ENCODE results near the gene TKFC.
A peak's percentile ranks its signal among the peaks of the same experiment; 100 is the strongest.

The TKFC gene, protein sequence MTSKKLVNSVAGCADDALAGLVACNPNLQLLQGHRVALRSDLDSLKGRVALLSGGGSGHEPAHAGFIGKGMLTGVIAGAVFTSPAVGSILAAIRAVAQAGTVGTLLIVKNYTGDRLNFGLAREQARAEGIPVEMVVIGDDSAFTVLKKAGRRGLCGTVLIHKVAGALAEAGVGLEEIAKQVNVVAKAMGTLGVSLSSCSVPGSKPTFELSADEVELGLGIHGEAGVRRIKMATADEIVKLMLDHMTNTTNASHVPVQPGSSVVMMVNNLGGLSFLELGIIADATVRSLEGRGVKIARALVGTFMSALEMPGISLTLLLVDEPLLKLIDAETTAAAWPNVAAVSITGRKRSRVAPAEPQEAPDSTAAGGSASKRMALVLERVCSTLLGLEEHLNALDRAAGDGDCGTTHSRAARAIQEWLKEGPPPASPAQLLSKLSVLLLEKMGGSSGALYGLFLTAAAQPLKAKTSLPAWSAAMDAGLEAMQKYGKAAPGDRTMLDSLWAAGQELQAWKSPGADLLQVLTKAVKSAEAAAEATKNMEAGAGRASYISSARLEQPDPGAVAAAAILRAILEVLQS

DNA sequence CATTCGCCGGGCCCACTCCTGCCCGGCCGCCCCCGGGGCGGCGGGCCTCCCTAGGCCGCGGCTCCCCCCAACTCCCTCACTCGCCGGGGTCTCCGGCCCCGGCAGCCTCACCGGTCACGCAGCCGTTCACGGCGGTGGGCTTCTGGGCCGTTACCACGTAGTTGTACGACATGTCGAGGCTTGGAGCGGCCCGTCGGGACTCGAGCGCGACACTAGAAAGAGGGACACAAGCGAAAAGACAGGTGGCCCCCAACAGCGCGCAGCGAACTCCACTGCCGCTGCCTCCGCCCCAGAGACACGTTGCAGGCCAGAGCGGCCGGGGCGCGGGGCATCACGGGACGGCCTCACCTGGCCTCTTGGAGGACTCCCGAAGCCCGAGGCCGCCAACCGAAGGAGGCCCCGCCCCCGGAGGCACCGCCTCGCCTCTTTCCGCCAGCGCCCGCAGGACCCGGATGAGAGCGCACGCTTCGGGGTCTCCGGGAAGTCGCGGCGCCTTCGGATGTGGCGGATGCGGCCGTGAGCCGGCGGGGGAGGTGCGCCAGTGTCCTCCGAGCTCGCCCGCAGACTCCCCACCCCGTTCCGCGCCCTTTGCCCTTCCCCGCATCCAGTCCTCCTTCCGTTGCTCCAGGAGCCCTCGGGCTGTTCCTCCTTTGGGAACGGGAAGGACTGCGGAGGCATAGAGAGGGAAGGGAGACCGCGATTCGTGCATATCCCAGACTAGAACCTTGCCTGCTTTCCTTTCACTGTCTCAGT is at the start of gene TKFC, which contains the start of gene DDB1:
Gene TKFC (plus strand): TSS at position 432 of the 753 bp plus-strand sequence. CDS start 1,501 bp downstream, outside the sequence.
Gene DDB1 (minus strand): TSS at position 309 of the 753 bp plus-strand sequence. CDS start 137 bp downstream, at position 172.
- Histone ChIP-seq H3K27me3 (replicated peaks; ENCODE audit: control insufficient read depth, insufficient read depth, low read length) (no peaks in the 10 kb centered on the region), H3K36me3 (ENCODE audit: control insufficient read depth, insufficient read depth, low read length) (peaks cover 13% of the 10 kb centered on the region), H3K4me3 (replicated peaks; ENCODE audit: low read depth, low read length) (peak within 1 kb of the TSS; percentile 99)
- TF ChIP-seq, protein P1, sequence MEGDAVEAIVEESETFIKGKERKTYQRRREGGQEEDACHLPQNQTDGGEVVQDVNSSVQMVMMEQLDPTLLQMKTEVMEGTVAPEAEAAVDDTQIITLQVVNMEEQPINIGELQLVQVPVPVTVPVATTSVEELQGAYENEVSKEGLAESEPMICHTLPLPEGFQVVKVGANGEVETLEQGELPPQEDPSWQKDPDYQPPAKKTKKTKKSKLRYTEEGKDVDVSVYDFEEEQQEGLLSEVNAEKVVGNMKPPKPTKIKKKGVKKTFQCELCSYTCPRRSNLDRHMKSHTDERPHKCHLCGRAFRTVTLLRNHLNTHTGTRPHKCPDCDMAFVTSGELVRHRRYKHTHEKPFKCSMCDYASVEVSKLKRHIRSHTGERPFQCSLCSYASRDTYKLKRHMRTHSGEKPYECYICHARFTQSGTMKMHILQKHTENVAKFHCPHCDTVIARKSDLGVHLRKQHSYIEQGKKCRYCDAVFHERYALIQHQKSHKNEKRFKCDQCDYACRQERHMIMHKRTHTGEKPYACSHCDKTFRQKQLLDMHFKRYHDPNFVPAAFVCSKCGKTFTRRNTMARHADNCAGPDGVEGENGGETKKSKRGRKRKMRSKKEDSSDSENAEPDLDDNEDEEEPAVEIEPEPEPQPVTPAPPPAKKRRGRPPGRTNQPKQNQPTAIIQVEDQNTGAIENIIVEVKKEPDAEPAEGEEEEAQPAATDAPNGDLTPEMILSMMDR (IDR thresholded peaks at IDR 0.05; ENCODE audit: insufficient read depth, low read length, poor library complexity, severe bottlenecking) = no peak
- DNase-seq (ENCODE audit: extremely low read depth, insufficient read length) = peak; percentile 97

DNA sequence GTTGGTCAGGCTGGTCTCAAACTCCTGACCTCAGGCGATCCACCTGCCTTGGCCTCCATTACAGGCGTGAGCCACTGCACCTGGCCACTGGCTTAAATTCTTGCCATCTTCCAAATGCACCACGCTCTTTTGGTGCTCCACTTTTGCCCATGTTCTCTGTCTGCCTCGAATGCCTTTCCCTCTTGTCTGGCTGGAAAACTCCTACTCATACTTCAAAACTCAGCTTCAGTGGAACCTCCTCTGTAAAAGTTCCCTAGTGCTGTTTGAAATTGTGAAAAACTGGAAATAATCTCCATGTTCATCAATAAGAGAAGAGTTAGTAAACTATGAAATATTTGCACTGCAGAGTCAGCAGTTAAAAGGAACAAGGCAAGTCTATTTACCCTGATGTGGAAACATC is 49.4 kb upstream of the TKFC start:
- DNase-seq (ENCODE audit: extremely low read depth, insufficient read length) = no peak
- TF ChIP-seq, protein P1 (IDR thresholded peaks at IDR 0.05; ENCODE audit: insufficient read depth, low read length, poor library complexity, severe bottlenecking) = no peak
- Histone ChIP-seq H3K4me3 (replicated peaks; ENCODE audit: low read depth, low read length) (no peak overlapping the region), H3K27me3 (replicated peaks; ENCODE audit: control insufficient read depth, insufficient read depth, low read length) (no peaks in the 10 kb centered on the region), H3K36me3 (ENCODE audit: control insufficient read depth, insufficient read depth, low read length) (peaks cover 6% of the 10 kb centered on the region)

DNA sequence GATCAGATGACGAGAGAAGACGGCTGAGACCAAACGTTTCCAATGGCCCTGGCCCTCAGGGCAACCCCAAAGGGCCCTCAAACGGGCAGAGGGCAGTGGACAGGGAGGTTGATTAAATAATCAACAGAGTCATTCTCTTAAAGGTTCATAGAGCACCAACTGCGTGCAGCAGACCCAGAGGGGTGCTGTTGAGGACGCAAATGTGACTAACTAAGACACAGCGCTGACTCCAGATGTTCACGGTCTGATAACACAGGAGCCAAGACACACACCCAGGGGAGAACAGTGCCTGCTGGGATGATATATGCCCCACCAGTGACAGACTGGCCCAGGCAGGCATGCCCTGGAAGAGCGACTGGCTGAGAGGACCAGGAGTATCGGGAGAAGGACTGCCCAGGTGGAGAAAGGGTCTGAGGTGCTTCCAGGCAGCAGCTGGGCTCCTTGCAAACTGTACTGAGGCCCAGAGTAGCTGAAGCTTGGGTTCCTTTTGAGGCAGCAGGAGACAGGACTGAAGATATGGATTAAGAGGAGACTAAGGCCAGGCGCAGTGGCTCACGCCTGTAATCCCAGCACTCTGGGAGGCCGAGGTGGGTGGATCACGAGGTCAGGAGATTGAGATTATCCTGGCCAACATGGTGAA is 45.6 kb upstream of the TKFC start:
- H3K4me3 ChIP-seq (replicated peaks; ENCODE audit: low read depth, low read length) = no peak overlapping the region
- H3K36me3 ChIP-seq (ENCODE audit: control insufficient read depth, insufficient read depth, low read length) = peaks cover 3% of the 10 kb centered on the region
- no peak for DNase-seq (ENCODE audit: extremely low read depth, insufficient read length)
- no peaks in the 10 kb centered on the region for H3K27me3 ChIP-seq (replicated peaks; ENCODE audit: control insufficient read depth, insufficient read depth, low read length)
- TF ChIP-seq, protein P1 (IDR thresholded peaks at IDR 0.05; ENCODE audit: insufficient read depth, low read length, poor library complexity, severe bottlenecking) = no peak

DNA sequence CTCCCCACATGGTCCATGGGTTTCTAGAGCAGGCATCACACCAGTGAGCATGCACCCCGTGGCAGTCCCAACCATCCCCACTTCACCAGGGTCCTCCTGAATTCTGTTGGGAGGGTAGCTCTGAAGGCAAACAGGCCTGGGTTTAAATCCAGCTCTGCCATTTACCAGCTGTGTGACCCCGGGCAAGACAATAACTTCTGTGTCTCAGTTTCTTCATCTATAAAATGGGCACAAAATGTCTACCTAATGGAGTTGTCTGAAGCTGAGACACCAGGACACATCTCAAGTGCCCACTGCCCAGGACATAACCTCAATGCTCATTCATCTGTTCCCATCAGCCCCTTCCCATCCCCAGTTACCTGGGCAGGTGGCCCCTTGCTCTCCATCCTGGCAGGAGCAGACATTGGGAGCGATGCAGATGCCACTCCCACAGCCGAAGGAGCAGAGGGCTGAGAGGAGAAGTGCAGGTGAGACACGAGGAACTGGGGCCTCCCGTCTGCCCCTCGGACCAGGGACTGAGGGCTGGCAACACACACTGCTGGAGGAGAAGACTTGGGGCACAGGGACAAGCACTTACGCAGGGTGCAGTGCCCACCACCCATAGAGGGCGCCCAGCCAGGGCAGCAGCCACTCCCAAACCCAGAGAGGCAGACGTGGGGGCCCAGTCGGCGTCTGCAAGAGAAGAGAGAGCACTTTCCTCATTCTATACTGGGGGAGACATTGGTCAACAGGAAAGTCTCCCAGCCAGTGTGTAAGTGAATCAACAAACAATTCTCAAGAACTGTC is 41.9 kb upstream of the TKFC start:
- Histone ChIP-seq H3K4me3 (replicated peaks; ENCODE audit: low read depth, low read length) (no peak overlapping the region), H3K27me3 (replicated peaks; ENCODE audit: control insufficient read depth, insufficient read depth, low read length) (no peaks in the 10 kb centered on the region), H3K36me3 (ENCODE audit: control insufficient read depth, insufficient read depth, low read length) (peaks cover under 1% of the 10 kb centered on the region; the same call in 1 of the 2 replicates)
- DNase-seq (ENCODE audit: extremely low read depth, insufficient read length) = no peak
- TF ChIP-seq, protein P1 (IDR thresholded peaks at IDR 0.05; ENCODE audit: insufficient read depth, low read length, poor library complexity, severe bottlenecking) = peak; percentile 62

- TF ChIP-seq, protein P1 (IDR thresholded peaks at IDR 0.05; ENCODE audit: insufficient read depth, low read length, poor library complexity, severe bottlenecking) = no peak
- no peak for DNase-seq (ENCODE audit: extremely low read depth, insufficient read length)
- no peak overlapping the region for H3K4me3 ChIP-seq (replicated peaks; ENCODE audit: low read depth, low read length)
These were observed 40.7 kb upstream of the TKFC start for GRCh38 chr11:61292356-61292755.

More at GRCh38 chr11:61292356-61292755, 40.7 kb upstream of the TKFC start:
- Histone ChIP-seq H3K27me3 (replicated peaks; ENCODE audit: control insufficient read depth, insufficient read depth, low read length) (no peaks in the 10 kb centered on the region), H3K36me3 (ENCODE audit: control insufficient read depth, insufficient read depth, low read length) (no peaks in the 10 kb centered on the region; the same call in 1 of the 2 replicates)

All from GM06990 (cell line).